Kidney epithelial cell (primary cell): ENCODE results near the gene EHBP1. TPM values are rescaled to one million over a fixed set of nuclear protein-coding genes. Genes with fewer than 3 reads are reported as not detected.

Experiments used
- DNase-seq: peaks from one replicate; pipeline ENCODE4 v3.0.0-alpha.2; 2010; ENCODE audit warnings: low read depth
- H3K27me3 ChIP-seq: 2 replicates; pipeline ENCODE4 v1.6.0; 2011; ENCODE audit warnings: low read length; ENCODE audit not compliant: control insufficient read depth, insufficient read depth
- H3K36me3 ChIP-seq: 2 replicates; pipeline ENCODE4 v1.5.1; 2011; ENCODE audit warnings: low read length; ENCODE audit not compliant: control insufficient read depth, insufficient read depth
- H3K4me3 ChIP-seq: 2 replicates; pipeline ENCODE4 v1.5.1; 2011; ENCODE audit warnings: low read depth, mild to moderate bottlenecking, control low read depth, low read length
- CTCF ChIP-seq: IDR thresholded peaks from 2 replicates; pipeline ENCODE4 v1.5.1; 2011; ENCODE audit warnings: mild to moderate bottlenecking, moderate library complexity, low read length, control low read depth, inconsistent platforms; ENCODE audit not compliant: insufficient read depth, poor library complexity, severe bottlenecking
- total RNA-seq: library from RNA; depleted of rRNA; stranded (reverse); fragments of >200 nt; gene quantifications from 2 replicates; pipeline ENCODE4 v1.2.3, GENCODE V29; 2015

Gene EHBP1
- total RNA-seq, 1 donor from 2014 or later = 22.9 TPM

- H3K27me3 ChIP-seq = peaks cover 50% of the 10 kb centered on the region
- no peak overlapping the region for H3K4me3 ChIP-seq
- no peaks in the 10 kb centered on the region for H3K36me3 ChIP-seq
- no peak for DNase-seq
- TF ChIP-seq CTCF = no peak
Observed at GRCh38 chr2:63046552-63046951, 341.0 kb downstream of the EHBP1 start.

- Histone ChIP-seq H3K4me3 (no peak overlapping the region), H3K27me3 (peaks cover 54% of the 10 kb centered on the region), H3K36me3 (no peaks in the 10 kb centered on the region)
- no peak for DNase-seq
- TF ChIP-seq CTCF = no peak
Observed at GRCh38 chr2:63046961-63047320, 341.4 kb downstream of the EHBP1 start.

- no peak for TF ChIP-seq CTCF
- no peak for DNase-seq
- Histone ChIP-seq H3K27me3 (peaks cover 61% of the 10 kb centered on the region), H3K36me3 (no peaks in the 10 kb centered on the region), H3K4me3 (no peak overlapping the region)
Observed at GRCh38 chr2:63047321-63048279, 342.1 kb downstream of the EHBP1 start.

GRCh38 chr2:63048367-63049171, 343.1 kb downstream of the EHBP1 start:
- no peak for DNase-seq
- peaks cover 70% of the 10 kb centered on the region for H3K27me3 ChIP-seq
- no peak for TF ChIP-seq CTCF
- no peaks in the 10 kb centered on the region for H3K36me3 ChIP-seq
- no peak overlapping the region for H3K4me3 ChIP-seq

GRCh38 chr2:63049211-63049969, 343.9 kb downstream of the EHBP1 start:
- H3K27me3 ChIP-seq = peaks cover 79% of the 10 kb centered on the region
- DNase-seq = no peak
- no peak overlapping the region for H3K4me3 ChIP-seq
- no peaks in the 10 kb centered on the region for H3K36me3 ChIP-seq
- no peak for TF ChIP-seq CTCF
